Neural cell (in vitro differentiated cells): ENCODE measurements around the gene NLRC5. TPM values are rescaled to one million over a fixed set of nuclear protein-coding genes. Genes with fewer than 3 reads are reported as not detected.

Experiments used
- H2AFZ ChIP-seq: fragments of 200-600, 300-800 bp; sonication (generic), shearing (Covaris generic); 2 replicates; pipeline ENCODE4 v1.6.0; 2014; ENCODE audit warnings: low read depth, mild to moderate bottlenecking, antibody characterized with exemption, low read length, moderate library complexity
- H3F3A ChIP-seq: fragments of 200-600 bp; shearing (Covaris generic); 2 replicates; pipeline ENCODE4 v1.6.1; 2016; ENCODE audit warnings: mild to moderate bottlenecking, moderate library complexity, mixed read lengths, antibody characterized with exemption, low read length; ENCODE audit not compliant: insufficient read depth, poor library complexity, severe bottlenecking
- H3K27ac ChIP-seq: fragments of 200-600, 300-800 bp; sonication (generic), shearing (Covaris generic); 2 replicates; pipeline ENCODE4 v1.5.1; 2014; ENCODE audit warnings: mild to moderate bottlenecking, low read length, moderate library complexity
- H3K27me3 ChIP-seq: fragments of 300-800, 200-600 bp; sonication (generic), shearing (Covaris generic); 2 replicates; pipeline ENCODE4 v1.6.0; 2014; ENCODE audit warnings: mild to moderate bottlenecking, low read depth, low read length, moderate library complexity; ENCODE audit not compliant: insufficient read depth
- H3K36me3 ChIP-seq: fragments of 300-800, 200-600 bp; sonication (generic), shearing (Covaris generic); 2 replicates; pipeline ENCODE4 v1.5.1; 2014; ENCODE audit warnings: mild to moderate bottlenecking, antibody characterized with exemption, low read length, moderate library complexity; ENCODE audit not compliant: insufficient read depth
- H3K4me2 ChIP-seq: fragments of 300-800, 200-600 bp; sonication (generic), shearing (Covaris generic); 2 replicates; pipeline ENCODE4 v1.6.0; 2014; ENCODE audit warnings: mild to moderate bottlenecking, low read length
- H3K4me3 ChIP-seq: fragments of 300-800, 200-600 bp; sonication (generic), shearing (Covaris generic); 2 replicates; pipeline ENCODE4 v1.5.1; 2014; ENCODE audit warnings: mild to moderate bottlenecking, low read length, moderate library complexity
- H3K79me2 ChIP-seq: fragments of 200-600 bp; shearing (Covaris generic); replicated peaks from 2 replicates; pipeline ENCODE4 v1.6.0; 2014; ENCODE audit warnings: mild to moderate bottlenecking, low read length, moderate library complexity; ENCODE audit not compliant: insufficient read depth
- H3K9ac ChIP-seq: fragments of 300-800, 200-600 bp; sonication (generic), shearing (Covaris generic); 2 replicates; pipeline ENCODE4 v1.6.1; 2016; ENCODE audit warnings: mild to moderate bottlenecking, low read length, mixed read lengths
- H3K9me2 ChIP-seq: fragments of 200-600 bp; shearing (Covaris generic); 2 replicates; pipeline ENCODE4 v1.6.1; 2016; ENCODE audit warnings: mild to moderate bottlenecking, low read length, mixed read lengths; ENCODE audit not compliant: insufficient read depth
- H3K9me3 ChIP-seq: fragments of 200-600, 300-800 bp; sonication (generic), shearing (Covaris generic); 2 replicates; pipeline ENCODE4 v1.6.1; 2016; ENCODE audit warnings: mild to moderate bottlenecking, mixed run types, low read length, moderate library complexity, mixed read lengths
- H4K20me1 ChIP-seq: fragments of 200-600 bp; shearing (Covaris generic); 2 replicates; pipeline ENCODE4 v1.6.1; 2016; ENCODE audit warnings: mild to moderate bottlenecking, mixed run types; ENCODE audit not compliant: insufficient read depth
- EP300 ChIP-seq: fragments of 450-650 bp; conservative IDR thresholded peaks from 2 replicates; pipeline ENCODE4 v1.6.1; 2014; ENCODE audit warnings: antibody characterized with exemption, mild to moderate bottlenecking, moderate library complexity; ENCODE audit not compliant: poor library complexity, severe bottlenecking
- EZH2 ChIP-seq: fragments of 200-600, 300-800 bp; shearing (Covaris generic), sonication (generic); IDR thresholded peaks from 2 replicates; pipeline ENCODE4 v1.6.1; 2014; ENCODE audit warnings: antibody characterized with exemption, low read length, borderline replicate concordance, mild to moderate bottlenecking; ENCODE audit not compliant: insufficient read depth, poor library complexity, severe bottlenecking
- MXI1 ChIP-seq: fragments of 450-650 bp; conservative IDR thresholded peaks from 2 replicates; pipeline ENCODE4 v1.6.1; 2014; ENCODE audit warnings: antibody characterized with exemption, mild to moderate bottlenecking; ENCODE audit not compliant: poor library complexity, severe bottlenecking
- POLR2AphosphoS5 ChIP-seq: IDR thresholded peaks from 2 replicates; pipeline ENCODE4 v1.6.1; 2012
- RAD21 ChIP-seq: fragments of 450-650 bp; conservative IDR thresholded peaks from 2 replicates; pipeline ENCODE4 v1.6.1; 2014; ENCODE audit warnings: antibody characterized with exemption, mild to moderate bottlenecking, moderate library complexity
- SMC3 ChIP-seq: fragments of 450-650 bp; conservative IDR thresholded peaks from 2 replicates; pipeline ENCODE4 v1.6.1; 2014; ENCODE audit warnings: antibody characterized with exemption, mild to moderate bottlenecking, moderate library complexity; ENCODE audit not compliant: poor library complexity
- TAF1 ChIP-seq: IDR thresholded peaks from 2 replicates; pipeline ENCODE4 v1.6.1; 2012; ENCODE audit warnings: low read depth
- polyA plus RNA-seq: library from polyadenylated mRNA; depleted of rRNA; stranded (reverse); fragments of >200 nt; gene quantifications from 2 replicates; pipeline ENCODE4 v1.2.3, GENCODE V29; 2014
- TF ChIP-seq, protein P1 (sequence below): IDR thresholded peaks from 2 replicates; pipeline ENCODE4 v1.6.1; 2012; ENCODE audit warnings: borderline replicate concordance
- TF ChIP-seq, protein P2 (sequence below): fragments of 450-650 bp; IDR thresholded peaks from 2 replicates; pipeline ENCODE4 v1.5.1; 2014; ENCODE audit warnings: antibody characterized with exemption, mild to moderate bottlenecking, moderate library complexity; ENCODE audit not compliant: poor library complexity, severe bottlenecking

NLRC5 gene
- polyA plus RNA-seq, 1 donor from 2014 or later: not detected

DNA sequence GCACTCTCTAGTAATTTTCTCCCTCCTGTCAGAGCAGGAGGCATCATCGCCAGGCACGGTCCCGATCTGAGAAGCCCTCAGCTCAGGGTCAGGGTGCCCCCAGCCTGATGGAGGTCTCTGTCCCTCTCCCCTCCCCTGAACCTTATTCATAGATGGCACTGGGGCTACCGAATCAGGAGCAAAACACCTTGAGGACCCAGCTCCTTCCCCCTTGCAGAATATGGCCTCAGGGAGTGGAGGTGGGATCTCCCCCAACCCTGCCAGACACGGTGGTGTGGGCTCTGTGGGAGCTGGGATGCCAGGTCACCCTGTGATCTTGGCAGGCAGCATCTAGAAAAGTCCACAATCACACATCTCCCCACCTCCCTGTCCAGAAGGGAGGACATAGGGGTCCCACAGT is 105.6 kb downstream of the NLRC5 start:
- no peaks in the 10 kb centered on the region for H3F3A ChIP-seq
- no peak overlapping the region for H3K4me3 ChIP-seq
- H3K9me2 ChIP-seq: no peaks in the 10 kb centered on the region
- TF ChIP-seq, protein P1, sequence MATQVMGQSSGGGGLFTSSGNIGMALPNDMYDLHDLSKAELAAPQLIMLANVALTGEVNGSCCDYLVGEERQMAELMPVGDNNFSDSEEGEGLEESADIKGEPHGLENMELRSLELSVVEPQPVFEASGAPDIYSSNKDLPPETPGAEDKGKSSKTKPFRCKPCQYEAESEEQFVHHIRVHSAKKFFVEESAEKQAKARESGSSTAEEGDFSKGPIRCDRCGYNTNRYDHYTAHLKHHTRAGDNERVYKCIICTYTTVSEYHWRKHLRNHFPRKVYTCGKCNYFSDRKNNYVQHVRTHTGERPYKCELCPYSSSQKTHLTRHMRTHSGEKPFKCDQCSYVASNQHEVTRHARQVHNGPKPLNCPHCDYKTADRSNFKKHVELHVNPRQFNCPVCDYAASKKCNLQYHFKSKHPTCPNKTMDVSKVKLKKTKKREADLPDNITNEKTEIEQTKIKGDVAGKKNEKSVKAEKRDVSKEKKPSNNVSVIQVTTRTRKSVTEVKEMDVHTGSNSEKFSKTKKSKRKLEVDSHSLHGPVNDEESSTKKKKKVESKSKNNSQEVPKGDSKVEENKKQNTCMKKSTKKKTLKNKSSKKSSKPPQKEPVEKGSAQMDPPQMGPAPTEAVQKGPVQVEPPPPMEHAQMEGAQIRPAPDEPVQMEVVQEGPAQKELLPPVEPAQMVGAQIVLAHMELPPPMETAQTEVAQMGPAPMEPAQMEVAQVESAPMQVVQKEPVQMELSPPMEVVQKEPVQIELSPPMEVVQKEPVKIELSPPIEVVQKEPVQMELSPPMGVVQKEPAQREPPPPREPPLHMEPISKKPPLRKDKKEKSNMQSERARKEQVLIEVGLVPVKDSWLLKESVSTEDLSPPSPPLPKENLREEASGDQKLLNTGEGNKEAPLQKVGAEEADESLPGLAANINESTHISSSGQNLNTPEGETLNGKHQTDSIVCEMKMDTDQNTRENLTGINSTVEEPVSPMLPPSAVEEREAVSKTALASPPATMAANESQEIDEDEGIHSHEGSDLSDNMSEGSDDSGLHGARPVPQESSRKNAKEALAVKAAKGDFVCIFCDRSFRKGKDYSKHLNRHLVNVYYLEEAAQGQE: no peak
- no peak for TF ChIP-seq MXI1
- no peak for TF ChIP-seq EP300
- no peak for TF ChIP-seq TAF1
- TF ChIP-seq RAD21: no peak
- TF ChIP-seq, protein P2, sequence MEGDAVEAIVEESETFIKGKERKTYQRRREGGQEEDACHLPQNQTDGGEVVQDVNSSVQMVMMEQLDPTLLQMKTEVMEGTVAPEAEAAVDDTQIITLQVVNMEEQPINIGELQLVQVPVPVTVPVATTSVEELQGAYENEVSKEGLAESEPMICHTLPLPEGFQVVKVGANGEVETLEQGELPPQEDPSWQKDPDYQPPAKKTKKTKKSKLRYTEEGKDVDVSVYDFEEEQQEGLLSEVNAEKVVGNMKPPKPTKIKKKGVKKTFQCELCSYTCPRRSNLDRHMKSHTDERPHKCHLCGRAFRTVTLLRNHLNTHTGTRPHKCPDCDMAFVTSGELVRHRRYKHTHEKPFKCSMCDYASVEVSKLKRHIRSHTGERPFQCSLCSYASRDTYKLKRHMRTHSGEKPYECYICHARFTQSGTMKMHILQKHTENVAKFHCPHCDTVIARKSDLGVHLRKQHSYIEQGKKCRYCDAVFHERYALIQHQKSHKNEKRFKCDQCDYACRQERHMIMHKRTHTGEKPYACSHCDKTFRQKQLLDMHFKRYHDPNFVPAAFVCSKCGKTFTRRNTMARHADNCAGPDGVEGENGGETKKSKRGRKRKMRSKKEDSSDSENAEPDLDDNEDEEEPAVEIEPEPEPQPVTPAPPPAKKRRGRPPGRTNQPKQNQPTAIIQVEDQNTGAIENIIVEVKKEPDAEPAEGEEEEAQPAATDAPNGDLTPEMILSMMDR: no peak
- no peak for TF ChIP-seq SMC3
- no peak for TF ChIP-seq EZH2
- no peak for TF ChIP-seq POLR2AphosphoS5
- no peaks in the 10 kb centered on the region for H3K79me2 ChIP-seq
- no peak overlapping the region for H3K4me2 ChIP-seq
- no peak overlapping the region for H2AFZ ChIP-seq
- H3K36me3 ChIP-seq: no peaks in the 10 kb centered on the region
- H3K9me3 ChIP-seq: no peaks in the 10 kb centered on the region
- peaks cover 8% of the 10 kb centered on the region for H3K27me3 ChIP-seq
- H3K9ac ChIP-seq: no peak overlapping the region
- no peak overlapping the region for H3K27ac ChIP-seq
- H4K20me1 ChIP-seq: no peaks in the 10 kb centered on the region

DNA sequence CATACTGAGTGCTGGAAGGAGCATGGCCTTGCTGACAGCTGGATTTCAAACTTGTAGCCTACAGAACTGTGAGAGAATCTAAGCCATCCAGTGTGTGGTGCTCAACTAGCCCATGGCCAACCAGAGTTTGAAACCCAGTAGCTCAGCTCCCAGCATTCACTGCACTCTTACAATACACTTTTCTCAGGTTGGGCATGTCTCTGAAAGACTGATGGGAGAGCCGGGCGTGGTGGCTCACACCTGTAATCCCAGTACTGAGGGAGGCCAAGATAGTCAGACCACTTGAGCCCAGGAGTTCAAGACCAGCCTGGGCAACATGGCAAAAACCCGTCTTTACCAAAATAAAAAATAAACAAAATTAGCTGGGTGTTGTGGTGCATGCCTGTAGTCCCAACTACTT is 106.8 kb downstream of the NLRC5 start:
- Histone ChIP-seq H3K9ac (no peak overlapping the region), H3K79me2 (no peaks in the 10 kb centered on the region), H3K9me2 (no peaks in the 10 kb centered on the region), H2AFZ (no peak overlapping the region), H3F3A (no peaks in the 10 kb centered on the region), H4K20me1 (no peaks in the 10 kb centered on the region), H3K27me3 (peaks cover 8% of the 10 kb centered on the region), H3K4me3 (no peak overlapping the region), H3K9me3 (no peaks in the 10 kb centered on the region), H3K36me3 (no peaks in the 10 kb centered on the region), H3K4me2 (no peak overlapping the region), H3K27ac (no peak overlapping the region)
- TF ChIP-seq POLR2AphosphoS5: no peak
- TF ChIP-seq EZH2: no peak
- no peak for TF ChIP-seq TAF1
- no peak for TF ChIP-seq SMC3
- TF ChIP-seq RAD21: no peak
- TF ChIP-seq, protein P1: no peak
